Measurements from ENCODE around the gene SIRPD.

DNA sequence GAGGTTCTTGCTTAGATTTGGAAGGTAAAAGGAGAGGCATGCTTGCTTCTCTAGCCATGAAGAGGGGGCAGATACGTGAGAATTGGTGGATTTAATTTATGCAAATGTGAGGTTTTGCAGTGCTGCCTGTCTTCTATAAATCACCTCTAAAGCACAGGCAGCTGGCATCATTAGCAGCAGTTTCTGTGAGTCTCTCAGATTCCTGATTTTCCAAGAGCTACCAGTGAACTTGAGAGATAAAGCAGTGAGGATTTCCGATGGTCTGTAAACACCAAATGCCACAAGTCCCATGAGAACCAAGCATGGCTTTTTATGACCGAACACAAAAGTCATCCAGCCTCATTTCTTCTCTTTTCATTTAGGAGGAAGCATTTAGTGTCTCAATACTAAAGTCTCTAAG, 63.1 kb downstream of the SIRPD start:
- TF ChIP-seq POLR2AphosphoS5 (IDR thresholded peaks at IDR 0.05), result no peak
- TF ChIP-seq POLR2A (IDR thresholded peaks at IDR 0.05), result no peak
- no peak for TF ChIP-seq CTCF (IDR thresholded peaks at IDR 0.05)
